ENCODE data around the gene SMCO2.

The SMCO2 gene

DNA sequence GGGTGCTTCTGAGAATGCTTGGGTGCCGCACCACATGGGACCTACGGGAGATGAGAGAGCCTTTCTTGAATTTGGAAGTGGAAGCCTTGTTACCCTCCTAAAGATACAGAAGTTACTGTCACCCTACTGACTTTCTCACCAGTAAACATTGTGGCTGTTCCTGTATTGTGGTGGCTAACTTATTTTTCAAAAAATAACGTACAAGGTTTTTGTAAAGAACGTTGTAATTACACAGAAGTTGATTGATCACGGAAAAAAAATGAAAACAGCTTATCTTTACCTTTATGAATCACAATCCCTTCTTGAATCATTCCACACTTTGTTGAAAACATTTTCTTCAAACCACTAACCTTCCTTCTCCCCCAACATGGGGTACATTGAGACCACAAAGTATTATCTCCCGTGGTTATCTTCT is 55.5 kb downstream of the SMCO2 start:
- no peak for FAIRE-seq

DNA sequence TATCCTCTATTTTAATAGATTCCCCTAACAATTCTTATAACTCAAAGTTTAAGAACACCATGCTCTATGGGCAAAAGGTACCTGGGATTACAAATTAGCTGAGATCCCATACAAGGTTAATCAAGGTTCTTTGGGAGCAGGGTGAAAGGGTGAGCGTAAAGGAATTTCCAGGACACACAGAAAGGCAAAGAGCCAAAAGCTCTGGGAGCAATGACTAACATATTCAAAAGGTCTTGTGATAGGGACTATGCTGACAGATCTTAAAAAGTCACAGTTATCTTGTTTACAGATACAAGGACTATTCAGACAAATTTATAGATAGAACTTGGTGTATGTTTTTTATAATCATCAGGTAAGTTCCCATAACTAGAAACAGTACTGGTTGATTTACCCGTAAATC is 58.0 kb downstream of the SMCO2 start:
- FAIRE-seq: no peak

DNA sequence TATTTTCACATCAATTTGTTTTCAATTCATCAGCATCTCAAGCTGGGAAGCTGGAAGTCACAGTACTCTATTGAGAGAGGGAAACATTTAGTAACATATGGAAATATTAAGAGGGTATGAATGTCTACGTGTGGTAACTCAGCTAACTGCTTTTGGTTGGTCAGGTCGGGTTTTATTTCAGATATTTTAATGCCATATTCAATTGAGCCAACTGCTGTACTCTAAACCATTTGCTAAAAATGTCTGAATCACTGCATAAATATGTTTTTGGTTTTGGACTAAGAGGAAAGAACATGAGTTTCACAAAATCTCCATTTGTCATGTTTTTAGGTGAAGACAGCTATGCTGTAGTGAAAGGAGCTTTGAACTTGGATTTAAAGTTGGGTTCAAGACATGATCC is 58.6 kb downstream of the SMCO2 start:
- no peak for FAIRE-seq

DNA sequence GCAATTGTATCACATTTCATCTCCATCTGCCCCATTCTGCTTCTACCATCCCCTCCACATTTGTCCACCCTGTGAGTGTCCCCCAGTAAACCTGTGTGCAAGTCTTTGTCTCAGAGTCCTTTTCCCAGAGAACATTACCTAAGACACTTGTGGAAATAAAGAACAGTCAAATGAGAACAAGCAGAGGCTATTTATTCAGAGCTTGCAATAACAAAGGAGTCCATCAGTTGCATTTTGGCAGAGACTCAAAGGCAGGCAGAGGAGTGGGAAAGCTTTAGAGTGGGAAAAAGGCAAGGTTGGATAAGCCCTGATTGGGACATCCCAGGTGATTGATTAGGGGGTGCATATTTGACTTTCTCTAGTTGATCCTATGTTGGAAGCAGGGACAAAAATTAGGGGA is 59.2 kb downstream of the SMCO2 start:
- no peak for FAIRE-seq

DNA sequence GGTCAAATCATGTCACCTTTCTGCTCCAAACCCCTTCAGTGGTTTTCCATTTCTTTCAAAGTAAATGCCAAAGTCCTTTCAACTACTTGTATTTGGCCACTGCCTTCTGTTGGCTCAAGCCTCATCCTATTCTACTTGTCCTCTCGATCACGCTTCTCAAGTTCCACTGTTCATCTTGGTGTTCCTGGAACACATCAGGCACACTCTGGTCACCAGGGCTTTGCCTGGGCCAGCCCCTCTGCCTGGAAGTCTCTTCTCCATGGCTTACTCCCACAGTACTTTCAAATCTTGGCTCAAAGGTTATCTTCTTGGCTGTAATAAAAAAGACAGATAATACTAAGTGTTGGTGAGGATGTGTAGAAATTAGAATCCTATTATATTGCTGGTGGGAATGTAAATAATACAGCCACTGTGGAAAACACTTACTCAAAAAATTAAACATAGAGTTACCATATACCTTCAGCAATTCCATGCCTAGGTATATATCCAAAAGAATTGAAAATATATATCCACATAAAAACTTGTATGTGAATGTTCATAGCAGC is 60.2 kb downstream of the SMCO2 start:
- FAIRE-seq: no peak

DNA sequence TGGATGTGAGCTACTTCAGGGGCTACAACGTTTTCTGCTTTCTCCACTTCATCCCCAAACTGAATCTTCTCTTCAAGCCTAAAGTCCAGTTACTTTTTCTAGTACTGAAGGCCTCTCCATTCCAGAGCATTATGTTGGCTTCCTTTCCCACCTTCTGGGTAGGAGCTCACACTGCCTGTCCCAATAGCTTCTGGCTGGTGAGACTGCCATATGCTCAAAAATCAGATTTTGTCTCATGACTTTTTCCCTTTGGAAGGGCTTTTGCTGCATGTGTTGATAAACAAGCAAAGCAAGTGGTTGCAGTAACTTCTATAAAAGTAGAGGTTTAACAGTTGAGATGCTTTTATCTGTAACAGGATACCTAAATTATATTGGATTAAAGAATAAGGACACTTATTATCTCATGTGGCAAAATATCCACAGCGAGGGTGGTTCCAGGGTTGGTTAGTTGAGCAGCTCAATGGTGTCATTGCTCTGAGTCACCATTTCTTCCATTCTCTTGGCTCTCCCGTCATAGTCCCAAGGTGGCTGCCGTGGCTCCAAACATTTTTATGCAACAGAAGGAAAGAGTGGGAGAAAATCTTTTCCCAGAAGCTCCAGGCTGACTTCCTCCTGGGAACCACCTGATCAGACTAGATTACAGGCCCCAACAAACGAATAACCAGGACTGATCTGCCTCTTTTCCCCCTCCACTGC is 62.3 kb downstream of the SMCO2 start:
- no peak for FAIRE-seq

DNA sequence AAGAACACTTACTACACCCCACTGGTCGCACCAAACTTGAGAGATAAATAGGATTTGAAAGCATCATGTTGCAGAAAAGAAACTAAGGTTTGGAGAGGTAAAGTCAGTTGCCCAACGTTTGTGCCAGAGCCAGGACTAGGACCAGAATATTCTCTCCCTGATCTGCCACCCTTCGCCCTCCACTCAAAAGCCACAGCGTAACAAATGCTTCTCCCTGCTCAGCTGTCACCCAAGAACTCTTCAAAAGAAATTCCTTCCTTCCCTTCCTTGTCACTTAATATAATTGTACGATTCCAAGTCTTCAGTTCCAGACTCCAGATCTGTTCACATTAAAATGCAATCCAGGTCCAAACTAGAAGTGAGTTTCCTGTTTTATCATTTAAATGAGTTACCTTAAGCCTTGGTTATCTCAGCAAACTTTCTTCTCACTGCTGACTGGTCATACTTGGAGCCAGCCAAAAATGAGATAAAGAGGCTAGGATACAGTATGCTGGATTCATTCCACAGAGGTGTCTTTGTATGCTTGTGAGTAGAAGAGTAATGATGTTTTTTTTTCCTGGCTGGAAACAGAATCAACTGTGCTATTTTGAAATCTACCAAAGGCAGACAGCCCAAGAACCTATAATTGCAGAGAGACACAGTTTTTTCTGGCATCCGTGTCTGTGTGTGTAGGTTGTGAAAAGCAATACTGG is 64.6 kb downstream of the SMCO2 start:
- no peak for FAIRE-seq

DNA sequence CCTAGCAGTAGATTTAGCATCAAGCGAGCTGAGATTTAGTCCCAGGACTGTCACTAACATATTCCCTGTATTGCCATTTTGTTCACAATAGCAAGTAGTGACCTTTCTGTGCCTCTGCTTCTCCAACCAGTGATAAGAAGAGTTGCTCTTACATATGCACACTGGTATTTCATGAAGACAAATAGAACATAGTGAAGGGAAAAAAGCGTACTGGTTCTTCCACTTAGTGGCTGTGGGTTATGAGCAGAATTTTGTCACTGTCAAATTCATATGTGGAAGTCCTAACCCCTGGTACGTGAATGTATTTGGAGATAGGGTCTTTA is 65.1 kb downstream of the SMCO2 start:
- no peak for FAIRE-seq

DNA sequence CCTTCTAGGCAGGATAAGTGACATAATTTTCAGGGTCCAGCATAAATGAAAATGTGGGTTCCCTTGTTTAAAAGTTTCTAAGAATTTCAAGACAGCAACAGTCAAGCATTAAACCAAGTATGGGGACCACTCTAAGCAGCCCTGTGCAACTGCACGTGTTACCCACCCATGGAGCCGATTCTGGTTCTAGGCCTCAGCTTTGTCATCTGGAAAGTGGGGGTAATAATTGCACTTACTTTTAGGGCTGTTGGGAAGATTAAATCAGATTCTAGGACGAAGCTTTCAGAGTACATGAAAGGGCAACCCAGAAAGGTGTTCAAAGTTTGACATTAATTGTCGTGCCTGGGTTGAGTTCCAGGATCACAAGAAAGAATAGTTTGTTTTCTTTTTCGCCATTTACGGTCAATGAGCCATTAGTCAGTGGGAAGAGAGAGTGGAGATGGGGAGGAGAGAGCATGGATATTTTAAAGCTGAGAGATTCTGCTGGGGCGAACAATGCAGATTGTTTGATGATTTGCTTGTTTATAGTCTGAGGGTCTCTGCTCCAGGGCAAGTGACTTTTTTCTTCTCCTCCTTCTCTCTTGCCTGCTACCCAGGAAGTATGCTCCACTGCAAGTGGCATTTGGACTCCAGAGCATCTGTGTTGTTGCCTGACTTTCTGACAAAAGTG is 66.8 kb downstream of the SMCO2 start:
- FAIRE-seq: no peak

DNA sequence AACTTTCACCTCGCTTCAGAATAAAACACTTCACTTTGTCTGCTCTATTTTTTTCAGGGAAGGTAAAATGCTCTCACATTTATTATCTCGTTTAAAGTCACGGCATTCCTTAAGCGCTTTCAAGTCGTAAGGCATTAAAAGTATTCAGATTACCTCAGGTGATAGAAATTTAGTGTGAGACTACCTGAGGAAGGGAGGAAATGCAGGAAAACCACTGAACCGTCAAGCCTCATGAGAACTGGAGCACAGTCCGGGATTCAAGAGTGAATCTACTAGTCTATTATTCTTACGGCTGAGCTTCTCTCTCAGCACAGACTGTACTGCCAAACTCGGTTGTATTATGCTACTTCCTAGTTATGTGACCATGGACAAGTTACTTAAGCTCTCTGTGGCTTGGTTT is 69.1 kb downstream of the SMCO2 start:
- no peak for FAIRE-seq

DNA sequence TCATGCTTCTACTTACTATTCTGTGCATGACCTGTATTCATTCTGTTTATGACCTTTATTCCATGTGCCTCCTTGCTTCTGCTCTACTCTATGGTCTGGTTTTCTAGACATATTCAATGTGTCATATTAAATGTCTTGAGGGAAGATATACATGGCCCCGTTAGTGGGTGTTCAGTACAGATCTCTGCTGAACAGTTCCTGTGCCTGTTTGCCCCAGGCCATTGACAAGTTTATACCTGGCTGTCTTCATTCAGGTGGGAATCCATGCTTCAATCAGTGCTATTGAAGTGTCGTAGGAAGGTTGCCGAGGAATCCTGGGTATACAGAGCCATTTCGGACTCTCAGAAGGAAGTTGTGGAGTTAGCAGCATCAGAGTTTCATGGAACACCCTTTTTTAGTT is 70.1 kb downstream of the SMCO2 start:
- no peak for FAIRE-seq

DNA sequence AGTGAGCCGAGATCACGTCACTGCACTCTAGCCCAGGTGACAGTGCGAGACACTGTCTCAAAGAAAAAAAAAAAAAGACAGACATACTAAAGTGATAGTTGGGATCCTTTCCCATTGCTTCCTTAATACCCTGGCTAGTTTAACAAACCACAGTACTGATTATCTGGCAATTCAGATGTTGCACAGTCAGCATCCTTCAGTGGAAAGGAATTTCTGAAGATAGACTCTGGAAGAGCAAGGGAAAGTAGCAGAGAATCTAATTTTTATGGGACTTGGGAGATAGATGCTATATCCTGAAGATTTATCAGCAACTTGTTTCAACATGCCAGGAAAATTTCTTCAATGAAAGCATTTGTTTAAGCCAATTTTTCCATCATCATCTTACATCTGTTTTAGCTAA is 71.0 kb downstream of the SMCO2 start:
- FAIRE-seq: no peak

DNA sequence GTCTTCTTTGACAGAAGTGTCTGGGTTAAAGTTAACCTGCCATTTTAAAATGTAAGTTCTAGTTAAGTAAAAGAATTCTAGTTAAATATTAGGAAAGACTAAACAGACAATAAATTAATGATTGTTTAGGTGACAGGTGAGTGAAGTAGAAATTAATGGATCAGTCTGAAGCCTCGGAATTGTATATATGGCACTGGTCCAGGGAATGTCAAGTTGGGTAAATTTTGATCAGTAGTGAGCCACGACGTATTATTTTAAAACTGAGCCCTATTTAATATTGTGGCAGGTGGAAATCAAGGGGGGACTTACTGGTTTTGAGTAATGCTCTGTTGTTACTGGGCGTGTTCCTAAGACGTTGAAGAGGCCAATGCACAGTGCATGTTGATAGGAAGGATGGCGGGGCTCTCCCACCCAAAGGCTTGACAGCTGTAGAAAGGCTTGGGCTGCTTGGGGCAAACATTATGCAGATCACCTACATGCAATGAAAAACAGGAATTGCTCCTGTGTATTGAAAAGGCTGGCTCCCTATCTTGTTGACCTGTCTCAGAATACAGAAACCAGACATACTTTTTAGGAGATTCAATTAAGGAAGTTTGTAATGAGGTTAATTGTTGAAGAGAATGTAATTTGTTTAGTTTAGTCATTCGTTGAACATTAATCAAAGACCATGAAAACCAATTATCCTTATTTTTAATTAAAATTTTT is 71.6 kb downstream of the SMCO2 start:
- FAIRE-seq: no peak

DNA sequence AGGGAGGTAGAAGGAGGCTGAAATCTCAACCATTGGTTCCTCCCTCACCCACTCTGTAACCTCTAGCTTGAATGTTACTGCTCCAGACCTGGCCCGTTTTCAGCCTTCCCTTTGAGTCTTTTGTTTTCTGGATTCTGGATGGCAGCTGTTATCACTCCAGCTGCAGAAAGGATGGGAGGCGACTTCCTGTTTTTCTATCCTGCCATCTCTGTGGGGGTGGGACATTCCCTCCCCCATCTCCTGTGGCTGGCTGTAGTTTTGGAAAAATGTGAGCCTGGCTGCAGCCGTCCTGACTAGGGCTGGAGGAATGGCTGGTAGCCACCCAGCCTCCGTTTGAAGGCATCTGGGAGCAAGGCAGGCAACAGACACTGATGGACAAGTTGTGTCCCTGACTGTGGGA is 74.5 kb downstream of the SMCO2 start:
- FAIRE-seq: no peak

DNA sequence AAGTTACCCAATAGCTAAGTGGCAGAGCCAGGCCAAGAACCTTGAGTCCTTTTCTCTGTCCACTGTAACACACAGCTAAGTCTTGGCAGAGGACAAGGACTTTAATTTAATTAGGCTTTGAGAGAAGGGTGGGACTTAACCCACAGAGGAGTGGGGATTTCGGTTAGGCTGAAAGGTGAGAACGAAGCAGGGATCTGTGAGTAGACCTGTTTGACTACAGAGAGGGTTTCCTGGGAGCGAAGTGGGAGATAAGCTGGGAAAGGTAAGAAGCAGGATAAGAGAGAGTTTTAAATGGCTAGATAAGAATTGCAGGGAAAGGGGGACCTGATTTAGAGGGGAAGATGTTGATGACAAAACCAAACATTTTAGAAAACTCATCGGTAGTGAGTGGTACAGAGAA is 75.4 kb downstream of the SMCO2 start:
- no peak for FAIRE-seq

DNA sequence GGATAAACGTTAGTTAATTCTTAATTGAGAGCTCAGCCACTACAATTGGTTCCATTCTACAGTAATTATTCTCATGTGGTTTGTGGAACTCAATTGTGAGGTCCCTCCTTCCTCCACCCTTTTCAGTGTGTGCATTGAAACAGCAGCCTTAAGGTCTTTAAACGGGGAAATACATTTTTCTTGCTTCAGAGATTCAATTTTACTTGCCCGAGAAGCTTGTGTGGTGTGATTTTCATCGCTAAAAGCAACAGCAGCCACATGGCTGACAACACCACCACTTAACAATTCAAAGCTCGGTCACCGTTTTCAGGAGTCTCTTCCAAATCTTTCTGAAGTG is 76.7 kb downstream of the SMCO2 start:
- FAIRE-seq: no peak

DNA sequence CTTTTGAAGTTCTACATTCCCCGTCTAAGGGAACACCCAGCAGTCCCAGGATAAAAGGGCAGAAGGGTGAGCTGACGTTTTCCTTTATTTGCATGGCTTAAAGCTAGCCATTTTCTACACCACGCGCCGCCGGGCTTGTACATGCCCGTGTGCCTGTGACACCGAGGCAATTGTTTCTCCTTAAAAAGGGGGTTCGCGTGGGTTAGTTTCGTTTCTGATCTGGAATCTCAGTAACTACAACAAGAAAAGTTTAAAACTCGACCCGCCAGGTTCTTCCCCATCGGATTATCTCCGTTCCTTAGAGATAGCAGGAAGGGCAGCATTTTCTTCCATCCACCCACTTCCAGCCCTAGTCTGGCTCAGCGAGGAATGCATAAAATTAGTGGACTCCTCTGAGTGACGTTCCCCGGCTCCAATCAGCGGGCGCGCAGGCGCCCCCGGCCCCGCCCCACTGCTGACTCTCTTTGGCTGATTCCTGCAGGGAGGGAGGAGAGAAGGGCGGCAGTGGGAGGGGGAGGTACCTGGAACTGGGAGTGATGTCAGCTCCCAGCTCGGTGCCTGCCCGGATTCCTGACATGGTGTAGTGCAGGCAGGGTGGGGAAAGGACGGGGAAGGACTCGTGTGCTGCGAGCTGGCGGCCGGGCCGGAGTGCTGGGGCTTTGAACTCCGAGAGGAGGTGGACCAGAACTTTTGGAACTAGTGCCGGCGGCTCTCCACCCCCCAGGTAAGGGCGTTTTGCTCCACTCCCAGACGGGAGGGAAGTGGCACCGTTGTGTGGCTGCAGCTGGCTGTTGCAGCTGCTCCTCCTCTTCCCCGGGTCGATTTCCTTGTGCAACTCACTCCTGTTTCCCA is 77.3 kb downstream of the SMCO2 start, which contains the start of gene PPFIBP1:
TSS of gene PPFIBP1 (plus strand) at position 565 of the 852 bp plus-strand sequence. CDS start 109,191 bp downstream, outside the sequence.
- peak; percentile 47 for FAIRE-seq

DNA sequence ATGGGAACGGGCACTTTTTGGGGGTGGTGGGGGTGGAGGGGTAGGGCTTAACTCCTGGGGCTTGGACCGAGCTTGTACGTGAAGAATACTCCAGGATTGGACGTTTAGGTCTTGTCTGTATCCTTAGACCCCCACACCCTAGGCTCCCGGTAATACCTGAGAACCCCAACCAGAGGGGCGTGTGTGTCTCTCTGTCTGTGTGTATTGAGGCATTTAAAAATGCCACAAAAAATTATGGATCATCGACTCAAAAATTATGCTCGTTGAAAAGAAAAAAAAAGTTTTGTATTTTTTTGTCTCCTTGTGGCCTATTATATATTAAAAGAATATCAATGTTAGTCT is 77.9 kb downstream of the SMCO2 start:
- no peak for FAIRE-seq

DNA sequence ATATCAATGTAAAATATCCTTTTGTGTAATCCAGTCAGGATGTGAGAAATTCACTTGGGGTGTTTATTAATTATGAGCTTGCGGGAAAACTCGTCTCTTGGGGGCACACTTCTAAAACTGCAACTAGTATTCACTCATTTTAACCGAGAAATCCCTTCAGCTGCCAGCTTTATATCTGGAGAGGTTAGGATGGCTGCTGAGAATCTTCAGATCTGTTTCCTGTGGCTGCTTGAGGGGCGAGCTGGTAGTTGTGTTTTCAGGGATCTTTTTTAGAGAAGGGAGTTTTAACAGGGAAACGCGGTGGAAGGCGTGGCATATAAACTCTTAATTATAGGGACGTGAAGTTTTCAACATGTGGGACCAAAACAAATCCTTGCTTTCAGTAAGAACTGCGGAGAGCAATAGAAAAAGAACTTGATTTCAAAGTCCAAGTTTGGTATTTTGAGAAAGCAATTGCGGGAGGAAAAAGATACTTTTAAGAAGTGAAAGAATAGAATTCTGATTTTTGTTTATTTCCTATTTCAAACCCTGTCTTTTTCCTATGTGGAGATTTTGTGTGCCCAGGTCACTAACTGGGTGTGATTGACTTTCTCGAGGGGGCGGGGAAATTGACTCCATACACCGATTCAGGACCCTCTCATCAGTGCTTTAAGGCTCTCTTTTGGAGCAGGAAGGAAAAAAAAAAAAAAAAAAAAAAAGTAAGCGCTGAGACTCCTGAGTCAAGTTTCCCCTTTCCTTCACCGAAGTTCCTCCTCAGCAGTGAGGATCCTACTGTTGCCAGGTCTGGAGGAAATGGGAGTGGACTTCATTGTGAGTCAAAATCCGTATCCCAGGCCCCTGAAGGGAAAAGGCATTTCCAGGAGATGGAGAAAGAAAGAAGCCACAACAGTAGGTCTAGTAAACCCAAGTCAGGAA is 78.6 kb downstream of the SMCO2 start:
- FAIRE-seq: no peak

DNA sequence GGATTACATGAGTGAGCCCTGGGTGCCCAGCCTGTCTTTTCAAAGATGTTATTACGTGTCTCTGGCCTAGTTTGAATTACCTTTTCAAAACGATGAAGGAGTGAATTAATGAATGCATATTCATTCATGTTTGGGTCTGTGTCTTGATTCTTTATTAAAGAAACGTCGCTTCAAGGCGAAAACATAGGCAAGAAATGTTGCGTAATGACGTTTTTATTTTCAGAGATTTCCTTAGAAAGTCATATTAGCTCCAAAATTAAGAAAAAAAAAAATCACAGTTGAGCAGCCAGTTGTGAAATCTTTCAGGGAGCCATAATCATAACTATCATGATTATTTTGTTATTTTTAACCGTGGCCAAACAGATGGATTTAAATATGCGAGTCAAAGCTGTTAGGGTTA is 81.0 kb downstream of the SMCO2 start:
- no peak for FAIRE-seq

DNA sequence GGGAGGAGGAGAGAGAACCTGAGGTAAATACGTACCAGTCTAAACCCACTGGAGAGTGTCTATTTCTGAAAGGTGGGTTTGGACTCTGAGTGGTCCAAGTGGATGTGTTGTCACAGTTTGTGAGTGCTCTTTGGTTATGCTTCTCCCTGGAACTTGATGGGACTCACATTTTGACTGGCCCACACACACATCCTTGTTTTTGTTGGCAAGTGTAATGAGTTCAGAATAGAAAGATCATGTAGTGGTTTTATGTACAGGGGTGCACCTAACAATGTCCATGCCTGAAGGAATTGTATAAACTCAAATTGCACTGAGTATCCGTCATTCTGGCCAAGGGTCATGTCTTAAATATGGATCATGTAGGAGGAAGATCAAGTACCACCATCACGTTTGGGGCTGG is 82.3 kb downstream of the SMCO2 start:
- FAIRE-seq: no peak
